Activated CD8-positive, alpha-beta memory T cell treated with anti-CD3 and anti-CD28 coated beads, Interleukin-2, amount 50 U/mL, for 48 hours (primary cell): Measurements from ENCODE around the gene C17orf67.
A peak's percentile ranks its signal among the peaks of the same experiment; 100 is the strongest.

ENCODE experiments used
- DNase-seq: peaks from one replicate; pipeline ENCODE4 v3.0.0-alpha.2; 2020

The C17orf67 gene

GRCh38 chr17:56832446-56832845, 1.3 kb downstream of the C17orf67 start:
- no peak for DNase-seq

- no peak for DNase-seq
Measured at GRCh38 chr17:56831369-56832095, 2.2 kb downstream of the C17orf67 start.

- no peak for DNase-seq
Measured at GRCh38 chr17:56830726-56831368, 2.9 kb downstream of the C17orf67 start.

DNA sequence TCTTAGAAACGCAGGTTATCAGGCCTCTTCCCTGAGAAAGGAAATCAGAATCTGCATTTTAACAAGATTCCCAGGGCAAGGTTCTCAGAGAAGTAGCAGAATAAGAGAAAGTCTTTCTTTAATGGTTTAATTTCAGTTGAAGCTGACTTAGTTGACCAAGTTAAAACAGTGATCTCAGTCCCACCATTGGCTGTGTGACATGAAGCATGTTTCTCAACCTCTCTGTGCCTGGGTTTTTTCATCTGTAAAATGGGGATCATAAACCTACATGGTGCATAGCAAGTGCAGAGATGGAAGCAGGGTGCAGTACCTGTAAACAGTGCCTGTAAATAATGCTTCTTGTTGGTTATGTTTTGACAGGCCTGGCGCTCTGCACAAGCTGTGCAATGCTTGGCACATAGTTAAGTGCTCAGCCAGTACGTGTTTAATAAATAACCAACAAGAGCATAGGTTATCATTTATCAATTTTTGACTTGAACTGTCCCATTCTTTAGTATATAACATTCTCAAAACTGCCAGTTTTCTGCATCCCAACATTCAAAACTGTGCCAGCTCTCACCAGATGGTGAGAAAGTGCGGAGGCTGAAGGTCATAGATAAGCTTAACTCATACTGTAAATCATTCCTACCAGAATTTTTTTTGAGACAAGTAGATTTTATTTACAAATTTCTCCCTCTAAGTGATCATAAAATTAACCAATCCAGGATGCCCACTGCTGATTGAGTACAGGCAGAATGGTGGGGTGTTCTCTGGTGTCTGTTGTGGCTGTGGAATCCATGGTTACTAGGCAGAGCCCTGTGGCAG, 6.9 kb downstream of the C17orf67 start:
- DNase-seq = no peak

- DNase-seq = no peak
Measured at GRCh38 chr17:56824503-56824902, 9.2 kb downstream of the C17orf67 start.

DNA sequence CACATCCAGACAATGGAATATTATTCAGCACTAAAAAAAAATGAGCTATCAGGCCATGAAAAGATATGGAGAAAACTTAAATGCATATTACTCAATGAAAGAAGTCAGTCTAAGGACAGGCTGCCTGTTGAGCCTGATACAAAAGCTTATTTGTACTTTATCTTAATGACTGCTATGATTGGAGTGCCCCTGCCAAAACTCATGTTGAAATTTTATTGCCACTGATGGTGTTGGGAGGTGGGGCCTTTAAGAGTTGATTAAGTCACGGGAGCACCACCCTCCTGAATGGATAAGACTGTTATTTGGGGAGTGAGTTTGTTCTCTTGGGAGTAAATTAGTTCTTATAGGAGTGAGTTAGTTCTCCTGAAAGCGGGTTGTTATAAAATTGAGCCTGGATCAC, 9.9 kb downstream of the C17orf67 start:
- no peak for DNase-seq

- no peak for DNase-seq
Measured at GRCh38 chr17:56822725-56823124, 11.0 kb downstream of the C17orf67 start.

DNA sequence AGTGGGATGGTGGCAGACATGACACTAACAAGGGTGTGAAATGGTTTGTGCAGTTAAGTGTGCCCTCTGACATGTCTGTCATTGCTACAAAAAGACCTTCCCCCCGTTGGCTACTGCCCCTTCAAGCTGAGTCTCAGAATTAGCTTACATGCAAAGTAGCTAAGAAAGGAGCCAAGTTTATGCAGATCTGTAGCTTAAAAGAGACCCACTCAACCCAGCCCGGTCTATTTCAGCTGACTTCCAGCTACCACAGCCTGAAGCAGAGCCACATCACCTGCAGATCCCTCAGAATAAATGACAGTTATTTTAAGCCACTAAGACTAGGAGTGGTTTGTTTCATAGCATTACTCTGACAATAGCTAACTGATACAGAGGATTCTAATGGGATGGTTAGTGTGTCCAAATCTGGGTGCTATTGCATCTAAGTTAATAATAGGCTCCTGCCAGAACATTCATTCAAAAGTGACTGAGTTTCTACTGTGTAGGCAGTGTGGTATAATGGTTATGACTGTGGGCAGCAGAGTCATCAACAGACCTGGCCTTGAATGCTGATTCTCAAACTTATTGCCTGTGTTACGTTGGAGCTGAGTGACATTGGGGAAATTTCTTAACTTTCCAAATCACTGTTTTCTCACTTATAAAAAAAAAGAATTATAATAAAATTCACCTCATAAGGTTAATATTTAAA, 11.7 kb downstream of the C17orf67 start:
- no peak for DNase-seq

- no peak for DNase-seq
Measured at GRCh38 chr17:56820207-56820606, 13.5 kb downstream of the C17orf67 start.

DNA sequence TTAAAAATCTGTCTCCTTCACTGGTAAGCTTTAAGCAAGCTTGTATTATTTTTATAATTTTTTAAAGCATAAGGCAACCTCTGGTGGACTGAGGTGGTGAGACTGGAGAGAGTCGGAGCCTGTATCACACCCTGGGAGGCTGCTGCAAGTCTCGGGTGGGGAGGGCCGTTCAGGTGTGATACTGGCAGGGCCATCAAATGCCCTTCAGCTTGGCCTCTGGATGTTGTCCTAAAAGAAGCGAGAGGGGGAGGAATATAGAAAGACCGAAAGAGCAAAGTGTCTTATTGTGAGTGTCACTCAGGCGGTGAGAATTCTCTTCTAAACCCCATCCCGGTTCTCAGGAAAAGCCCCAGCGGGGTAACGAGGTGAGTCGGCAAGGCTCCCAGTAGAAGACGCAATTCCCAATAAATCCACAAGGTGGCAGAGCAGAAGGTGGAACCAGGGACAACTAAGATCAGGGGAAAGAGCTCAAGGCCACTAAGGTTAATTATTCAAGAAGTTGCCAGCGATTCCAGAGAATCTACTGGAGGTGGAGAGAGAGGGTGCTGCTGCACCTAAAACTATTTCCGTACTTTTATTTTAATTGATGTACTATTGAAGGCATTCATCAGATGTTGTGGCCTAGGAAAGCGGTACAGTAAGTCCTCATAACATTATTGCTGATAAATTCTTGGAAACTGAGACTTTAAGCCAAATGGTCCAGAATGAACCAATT, 14.1 kb downstream of the C17orf67 start:
- peak; percentile 80 for DNase-seq

GRCh38 chr17:56819030-56819429, 14.7 kb downstream of the C17orf67 start:
- DNase-seq = no peak

GRCh38 chr17:56817066-56817465, 16.7 kb downstream of the C17orf67 start:
- no peak for DNase-seq

DNA sequence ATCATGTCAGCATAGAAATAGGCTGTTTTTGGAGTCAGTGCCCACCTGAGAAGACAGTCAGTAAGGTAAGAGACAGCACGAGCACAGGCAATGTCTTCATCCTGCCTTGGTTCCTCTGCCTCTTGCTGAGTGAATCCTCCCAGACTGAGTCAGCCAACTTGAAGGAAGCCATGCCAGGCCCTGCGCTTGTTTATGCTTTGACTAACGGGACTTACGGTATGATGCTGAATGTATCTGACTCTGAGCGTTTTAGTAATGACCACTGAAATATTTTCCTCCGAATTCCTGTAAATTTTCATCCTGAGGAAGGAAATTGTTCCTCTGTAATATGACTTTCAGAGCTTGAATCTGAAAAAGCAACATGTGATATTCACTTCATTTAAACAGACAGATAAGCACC, 18.0 kb downstream of the C17orf67 start:
- no peak for DNase-seq

DNA sequence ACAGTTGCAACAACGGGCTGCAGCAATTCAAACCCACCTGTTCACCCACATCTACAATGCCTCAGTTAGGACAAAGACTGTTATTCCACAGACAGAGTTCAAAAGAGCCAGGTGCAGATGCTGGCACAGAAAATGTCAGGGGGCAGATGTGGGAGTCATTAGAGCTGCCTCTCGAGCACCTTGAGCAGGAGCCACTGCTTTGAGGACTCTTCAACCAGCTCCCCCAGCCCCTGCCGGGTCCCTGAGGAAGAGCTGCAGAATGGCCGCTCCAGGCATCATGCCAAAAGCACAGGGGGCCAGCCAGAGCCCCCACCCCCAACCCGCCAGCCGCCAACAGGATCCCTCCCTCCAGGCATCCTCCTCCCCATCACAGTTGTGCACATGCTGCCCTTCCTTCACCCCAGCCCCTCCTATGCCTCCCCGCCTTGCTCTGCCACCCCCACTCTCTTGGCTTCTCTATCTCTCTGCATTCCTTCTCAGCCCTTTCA, 20.8 kb downstream of the C17orf67 start:
- no peak for DNase-seq

DNA sequence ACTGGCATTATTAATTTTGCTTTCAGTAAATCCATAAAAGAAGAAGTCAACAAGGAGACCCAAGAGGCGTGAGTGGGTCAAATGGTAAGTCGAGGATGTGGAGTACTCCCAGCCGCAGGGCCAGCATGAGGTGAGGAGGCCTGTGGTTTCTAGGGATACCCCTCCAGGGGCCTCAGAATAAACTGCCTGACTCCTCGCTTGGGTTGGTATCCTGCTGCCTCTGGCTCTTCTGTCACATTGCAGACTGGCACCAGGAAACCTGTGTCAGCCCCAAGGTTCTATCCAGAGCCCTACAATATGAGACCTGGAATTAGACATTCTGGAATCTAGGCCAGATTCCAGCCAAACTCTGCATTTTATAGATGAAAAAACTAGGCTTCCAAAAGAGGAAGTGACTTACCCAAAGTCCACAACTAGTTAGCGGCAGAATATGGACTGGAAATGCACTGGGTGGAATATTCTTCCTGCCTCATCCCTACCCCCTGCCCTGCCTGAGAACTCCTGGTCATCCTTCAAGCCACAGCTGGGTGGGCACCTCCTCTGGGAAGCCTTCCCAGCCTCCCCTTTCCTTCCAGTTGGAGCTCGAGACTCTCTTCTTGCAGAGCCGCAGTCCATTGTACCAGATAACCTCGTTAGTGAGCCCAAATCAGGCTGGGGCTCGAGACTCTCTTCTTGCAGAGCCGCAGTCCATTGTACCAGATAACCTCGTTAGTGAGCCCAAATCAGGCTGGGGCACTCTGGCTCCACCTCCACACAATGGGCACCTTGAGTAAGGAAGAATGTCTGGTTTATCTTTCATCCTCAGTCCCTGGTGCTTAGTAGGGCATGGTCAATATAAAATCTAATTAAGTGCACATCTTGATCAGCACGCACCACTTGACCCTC, 22.6 kb downstream of the C17orf67 start:
- DNase-seq = peak; percentile 40

- DNase-seq = peak; percentile 28
Measured at GRCh38 chr17:56810343-56810742, 23.4 kb downstream of the C17orf67 start.

- no peak for DNase-seq
Measured at GRCh38 chr17:56809820-56810179, 23.9 kb downstream of the C17orf67 start.

GRCh38 chr17:56809106-56809819, 24.5 kb downstream of the C17orf67 start:
- DNase-seq = peak; percentile 30

GRCh38 chr17:56808503-56808902, 25.2 kb downstream of the C17orf67 start:
- DNase-seq = peak; percentile 18

- peak; percentile 8 for DNase-seq
Measured at GRCh38 chr17:56807723-56808122, 26.0 kb downstream of the C17orf67 start.

DNA sequence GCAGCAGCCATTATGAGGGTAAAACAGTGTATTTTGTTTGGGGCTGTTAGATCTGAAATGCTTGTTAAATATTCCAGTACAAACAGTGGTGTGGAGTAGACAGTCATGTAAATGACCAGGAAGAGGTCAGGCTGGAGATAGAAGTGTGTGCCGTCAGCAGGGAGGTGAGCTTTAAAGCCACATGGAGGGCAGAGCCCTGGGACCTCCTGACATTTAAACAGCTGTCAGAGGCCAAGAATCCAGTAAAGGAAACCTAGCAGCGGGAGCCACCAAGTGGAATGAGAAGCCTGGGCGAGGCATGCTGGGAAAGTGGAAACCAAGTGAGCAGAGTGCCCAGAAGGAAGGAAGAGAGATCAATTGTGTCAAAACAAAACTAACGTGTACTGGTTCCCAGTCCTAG, 26.8 kb downstream of the C17orf67 start:
- no peak for DNase-seq
